PC-9 (cell line): ENCODE data around the gene RACK1.
"Not testable (repeated sequence)": the region's sequence is repeated elsewhere in the genome, so short reads cannot be mapped to it uniquely, and the experiment has no call there.

ENCODE experiments used
- CTCF ChIP-seq: fragments of 200-600 bp; sonication (generic); conservative IDR thresholded peaks from 2 replicates; pipeline ENCODE4 v1.6.1; 2017; ENCODE audit warnings: mixed run types, antibody characterized with exemption, mild to moderate bottlenecking, moderate library complexity
- EZH2 ChIP-seq: fragments of 200-600 bp; sonication (generic); IDR thresholded peaks from 2 replicates; pipeline ENCODE4 v1.8.0; 2017; ENCODE audit warnings: antibody characterized with exemption, low read depth

- not testable (repeated sequence) for TF ChIP-seq CTCF, EZH2
These were observed 43.6 kb upstream of the RACK1 start for GRCh38 chr5:181287331-181287730.
